ENCODE results near the gene FOXR1.

FOXR1 gene

DNA sequence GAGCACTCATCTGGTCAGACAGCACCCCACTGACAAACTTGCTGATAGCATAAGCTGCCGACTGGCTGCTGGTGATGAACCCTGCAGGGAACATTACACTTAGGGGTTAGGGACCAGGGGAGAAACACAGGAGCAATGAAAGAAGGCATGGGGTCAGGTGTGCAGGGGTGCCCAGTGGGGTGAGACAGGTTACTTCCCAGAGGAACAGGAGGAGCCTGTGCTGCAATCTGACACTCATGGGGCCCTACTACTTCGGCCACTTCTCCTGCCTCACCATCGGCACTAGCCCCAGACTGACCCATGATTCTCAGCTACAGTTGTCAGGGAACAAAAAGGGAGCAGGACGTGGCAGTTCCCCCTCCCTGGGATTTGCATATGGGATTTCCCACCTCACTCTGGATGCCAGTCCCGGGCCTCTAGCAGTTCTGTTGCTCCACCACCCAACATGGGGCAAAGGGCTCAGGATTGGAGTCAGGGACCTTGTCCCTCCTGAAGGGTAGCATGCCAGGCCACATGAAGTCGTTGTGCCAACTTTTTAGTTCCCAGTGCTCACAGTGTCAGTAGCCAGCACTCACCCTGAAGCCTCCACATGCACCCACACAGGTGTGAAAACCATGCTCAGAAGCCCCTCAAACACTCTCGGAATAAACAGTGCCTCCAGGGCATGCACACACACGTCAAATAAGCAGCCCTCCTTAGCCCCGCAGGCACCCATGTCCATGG is 56.9 kb downstream of the FOXR1 start:
- peaks cover 36% of the 10 kb centered on the region for H3K4me1 ChIP-seq (ENCODE audit: low read length)
- H2AFZ ChIP-seq (ENCODE audit: low read length): peak overlapping the region; percentile 45; the same call in 1 of the 2 replicates
- H4K20me1 ChIP-seq (ENCODE audit: insufficient read depth, low read length): no peaks in the 10 kb centered on the region
- peak overlapping the region; percentile 100 for H3K4me2 ChIP-seq (ENCODE audit: low read depth, low read length)
- no peaks in the 10 kb centered on the region for H3K9me3 ChIP-seq (replicated peaks; ENCODE audit: insufficient read depth, low read length)
- peaks cover 72% of the 10 kb centered on the region for H3K79me2 ChIP-seq (ENCODE audit: low read length)
- peak overlapping the region; percentile 76 for H3K27ac ChIP-seq (ENCODE audit: low read length)
- H3K27me3 ChIP-seq (replicated peaks; ENCODE audit: insufficient read depth, low read length): no peaks in the 10 kb centered on the region
- H3K9ac ChIP-seq (ENCODE audit: low read length): peak overlapping the region; percentile 91
- no peak for DNase-seq
- TF ChIP-seq EZH2 (optimal IDR thresholded peaks at IDR 0.05; ENCODE audit: low read depth, low read length) (no peak), EZH2phosphoT487 (IDR thresholded peaks at IDR 0.05; ENCODE audit: low read length) (no peak)
- TF ChIP-seq, protein P1, sequence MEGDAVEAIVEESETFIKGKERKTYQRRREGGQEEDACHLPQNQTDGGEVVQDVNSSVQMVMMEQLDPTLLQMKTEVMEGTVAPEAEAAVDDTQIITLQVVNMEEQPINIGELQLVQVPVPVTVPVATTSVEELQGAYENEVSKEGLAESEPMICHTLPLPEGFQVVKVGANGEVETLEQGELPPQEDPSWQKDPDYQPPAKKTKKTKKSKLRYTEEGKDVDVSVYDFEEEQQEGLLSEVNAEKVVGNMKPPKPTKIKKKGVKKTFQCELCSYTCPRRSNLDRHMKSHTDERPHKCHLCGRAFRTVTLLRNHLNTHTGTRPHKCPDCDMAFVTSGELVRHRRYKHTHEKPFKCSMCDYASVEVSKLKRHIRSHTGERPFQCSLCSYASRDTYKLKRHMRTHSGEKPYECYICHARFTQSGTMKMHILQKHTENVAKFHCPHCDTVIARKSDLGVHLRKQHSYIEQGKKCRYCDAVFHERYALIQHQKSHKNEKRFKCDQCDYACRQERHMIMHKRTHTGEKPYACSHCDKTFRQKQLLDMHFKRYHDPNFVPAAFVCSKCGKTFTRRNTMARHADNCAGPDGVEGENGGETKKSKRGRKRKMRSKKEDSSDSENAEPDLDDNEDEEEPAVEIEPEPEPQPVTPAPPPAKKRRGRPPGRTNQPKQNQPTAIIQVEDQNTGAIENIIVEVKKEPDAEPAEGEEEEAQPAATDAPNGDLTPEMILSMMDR (IDR thresholded peaks at IDR 0.05; ENCODE audit: low read length): no peak
- no peaks in the 10 kb centered on the region for H3K36me3 ChIP-seq (replicated peaks; ENCODE audit: insufficient read depth, low read length)
- peaks cover 25% of the 10 kb centered on the region for H3F3A ChIP-seq (ENCODE audit: insufficient read depth, low read length)
- no peaks in the 10 kb centered on the region for H3K9me2 ChIP-seq (replicated peaks; ENCODE audit: insufficient read depth, low read length)
- peak overlapping the region; percentile 88 for H3K4me3 ChIP-seq (ENCODE audit: low read length)

- Histone ChIP-seq H3K4me3 (ENCODE audit: low read length) (peak overlapping the region; percentile 88), H3K9me3 (replicated peaks; ENCODE audit: insufficient read depth, low read length) (no peaks in the 10 kb centered on the region), H3K27ac (ENCODE audit: low read length) (peak overlapping the region; percentile 76), H3K27me3 (replicated peaks; ENCODE audit: insufficient read depth, low read length) (no peaks in the 10 kb centered on the region), H3K9me2 (replicated peaks; ENCODE audit: insufficient read depth, low read length) (no peaks in the 10 kb centered on the region), H4K20me1 (ENCODE audit: insufficient read depth, low read length) (no peaks in the 10 kb centered on the region), H3K79me2 (ENCODE audit: low read length) (peaks cover 67% of the 10 kb centered on the region), H3K4me1 (ENCODE audit: low read length) (peaks cover 31% of the 10 kb centered on the region), H3F3A (ENCODE audit: insufficient read depth, low read length) (peaks cover 21% of the 10 kb centered on the region), H2AFZ (ENCODE audit: low read length) (peak overlapping the region; percentile 45), H3K4me2 (ENCODE audit: low read depth, low read length) (peak overlapping the region; percentile 100), H3K36me3 (replicated peaks; ENCODE audit: insufficient read depth, low read length) (no peaks in the 10 kb centered on the region), H3K9ac (ENCODE audit: low read length) (peak overlapping the region; percentile 91)
- no peak for DNase-seq
- TF ChIP-seq, protein P1 (IDR thresholded peaks at IDR 0.05; ENCODE audit: low read length): no peak
- TF ChIP-seq EZH2 (optimal IDR thresholded peaks at IDR 0.05; ENCODE audit: low read depth, low read length) (no peak), EZH2phosphoT487 (IDR thresholded peaks at IDR 0.05; ENCODE audit: low read length) (no peak)
These were observed 57.4 kb downstream of the FOXR1 start for GRCh38 chr11:119029069-119029339.

DNA sequence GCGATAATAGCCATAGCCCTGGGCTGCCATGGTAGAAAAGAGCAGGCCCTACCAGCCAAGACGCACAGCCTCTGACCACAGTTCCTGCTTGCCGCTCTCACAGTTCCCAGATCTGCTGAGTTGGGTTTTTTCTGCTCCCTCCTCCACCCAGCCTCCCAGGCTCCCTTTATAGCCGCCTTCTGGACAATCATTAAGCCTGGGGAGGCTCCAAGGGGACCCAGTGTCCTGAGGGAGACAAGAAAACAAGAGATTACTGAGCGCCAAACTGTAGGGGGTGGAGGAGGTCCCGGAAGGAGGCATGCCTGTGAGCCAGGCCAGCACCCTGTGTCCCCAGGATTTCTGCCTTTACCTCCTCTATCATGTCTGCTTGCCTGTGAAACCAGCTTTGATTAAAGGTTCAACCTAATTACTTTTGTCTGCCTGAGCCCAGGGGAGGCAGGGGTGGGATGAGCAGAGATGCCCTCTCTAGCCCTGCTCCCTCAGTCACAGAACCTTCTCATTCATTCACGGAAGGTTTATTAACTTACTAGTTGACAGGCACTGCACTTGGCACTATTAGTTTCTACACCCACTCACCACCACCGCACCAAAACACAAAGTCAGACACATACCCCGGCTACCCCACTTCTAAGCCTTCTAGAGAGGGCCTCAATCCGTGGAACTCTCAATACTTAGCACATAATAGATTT is 57.9 kb downstream of the FOXR1 start:
- peaks cover 62% of the 10 kb centered on the region for H3K79me2 ChIP-seq (ENCODE audit: low read length)
- H3K27ac ChIP-seq (ENCODE audit: low read length): peak overlapping the region; percentile 76
- no peaks in the 10 kb centered on the region for H4K20me1 ChIP-seq (ENCODE audit: insufficient read depth, low read length)
- H3K36me3 ChIP-seq (replicated peaks; ENCODE audit: insufficient read depth, low read length): no peaks in the 10 kb centered on the region
- H3K4me3 ChIP-seq (ENCODE audit: low read length): peak overlapping the region; percentile 88
- peaks cover 16% of the 10 kb centered on the region for H3F3A ChIP-seq (ENCODE audit: insufficient read depth, low read length)
- H2AFZ ChIP-seq (ENCODE audit: low read length): peak overlapping the region; percentile 45
- H3K27me3 ChIP-seq (replicated peaks; ENCODE audit: insufficient read depth, low read length): no peaks in the 10 kb centered on the region
- H3K9me3 ChIP-seq (replicated peaks; ENCODE audit: insufficient read depth, low read length): no peaks in the 10 kb centered on the region
- peak overlapping the region; percentile 100 for H3K4me2 ChIP-seq (ENCODE audit: low read depth, low read length)
- TF ChIP-seq EZH2 (optimal IDR thresholded peaks at IDR 0.05; ENCODE audit: low read depth, low read length) (no peak), EZH2phosphoT487 (IDR thresholded peaks at IDR 0.05; ENCODE audit: low read length) (no peak)
- TF ChIP-seq, protein P1 (IDR thresholded peaks at IDR 0.05; ENCODE audit: low read length): no peak
- peak; percentile 74 for DNase-seq
- H3K4me1 ChIP-seq (ENCODE audit: low read length): peaks cover 26% of the 10 kb centered on the region
- H3K9ac ChIP-seq (ENCODE audit: low read length): peak overlapping the region; percentile 91
- H3K9me2 ChIP-seq (replicated peaks; ENCODE audit: insufficient read depth, low read length): no peaks in the 10 kb centered on the region
